ENCODE results near the gene AGMO. TPM values are rescaled to one million over a fixed set of nuclear protein-coding genes. Genes with fewer than 3 reads are reported as not detected.

Gene AGMO
- total RNA-seq, 1 experiment from 2014 or later, result 0.77 TPM

GRCh38 chr7:15279640-15280039, 282.2 kb downstream of the AGMO start:
- no peak for TF ChIP-seq ZNF396 (CRISPR knock-in tag; IDR thresholded peaks at IDR 0.05; ENCODE audit: borderline replicate concordance)
- no peak for TF ChIP-seq ZNF121 (CRISPR knock-in tag; IDR thresholded peaks at IDR 0.05)
- TF ChIP-seq TP53 (CRISPR knock-in tag; IDR thresholded peaks at IDR 0.05), result no peak
- TF ChIP-seq, protein P1, sequence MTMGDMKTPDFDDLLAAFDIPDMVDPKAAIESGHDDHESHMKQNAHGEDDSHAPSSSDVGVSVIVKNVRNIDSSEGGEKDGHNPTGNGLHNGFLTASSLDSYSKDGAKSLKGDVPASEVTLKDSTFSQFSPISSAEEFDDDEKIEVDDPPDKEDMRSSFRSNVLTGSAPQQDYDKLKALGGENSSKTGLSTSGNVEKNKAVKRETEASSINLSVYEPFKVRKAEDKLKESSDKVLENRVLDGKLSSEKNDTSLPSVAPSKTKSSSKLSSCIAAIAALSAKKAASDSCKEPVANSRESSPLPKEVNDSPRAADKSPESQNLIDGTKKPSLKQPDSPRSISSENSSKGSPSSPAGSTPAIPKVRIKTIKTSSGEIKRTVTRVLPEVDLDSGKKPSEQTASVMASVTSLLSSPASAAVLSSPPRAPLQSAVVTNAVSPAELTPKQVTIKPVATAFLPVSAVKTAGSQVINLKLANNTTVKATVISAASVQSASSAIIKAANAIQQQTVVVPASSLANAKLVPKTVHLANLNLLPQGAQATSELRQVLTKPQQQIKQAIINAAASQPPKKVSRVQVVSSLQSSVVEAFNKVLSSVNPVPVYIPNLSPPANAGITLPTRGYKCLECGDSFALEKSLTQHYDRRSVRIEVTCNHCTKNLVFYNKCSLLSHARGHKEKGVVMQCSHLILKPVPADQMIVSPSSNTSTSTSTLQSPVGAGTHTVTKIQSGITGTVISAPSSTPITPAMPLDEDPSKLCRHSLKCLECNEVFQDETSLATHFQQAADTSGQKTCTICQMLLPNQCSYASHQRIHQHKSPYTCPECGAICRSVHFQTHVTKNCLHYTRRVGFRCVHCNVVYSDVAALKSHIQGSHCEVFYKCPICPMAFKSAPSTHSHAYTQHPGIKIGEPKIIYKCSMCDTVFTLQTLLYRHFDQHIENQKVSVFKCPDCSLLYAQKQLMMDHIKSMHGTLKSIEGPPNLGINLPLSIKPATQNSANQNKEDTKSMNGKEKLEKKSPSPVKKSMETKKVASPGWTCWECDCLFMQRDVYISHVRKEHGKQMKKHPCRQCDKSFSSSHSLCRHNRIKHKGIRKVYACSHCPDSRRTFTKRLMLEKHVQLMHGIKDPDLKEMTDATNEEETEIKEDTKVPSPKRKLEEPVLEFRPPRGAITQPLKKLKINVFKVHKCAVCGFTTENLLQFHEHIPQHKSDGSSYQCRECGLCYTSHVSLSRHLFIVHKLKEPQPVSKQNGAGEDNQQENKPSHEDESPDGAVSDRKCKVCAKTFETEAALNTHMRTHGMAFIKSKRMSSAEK (CRISPR knock-in tag; IDR thresholded peaks at IDR 0.05; ENCODE audit: borderline replicate concordance), result no peak
- no peak for TF ChIP-seq ZNF423 (CRISPR knock-in tag; IDR thresholded peaks at IDR 0.05)
- no peak for TF ChIP-seq MYBL2 (CRISPR knock-in tag; IDR thresholded peaks at IDR 0.05)
- TF ChIP-seq HMGXB4 (CRISPR knock-in tag; IDR thresholded peaks at IDR 0.05), result no peak
- TF ChIP-seq, protein P2, sequence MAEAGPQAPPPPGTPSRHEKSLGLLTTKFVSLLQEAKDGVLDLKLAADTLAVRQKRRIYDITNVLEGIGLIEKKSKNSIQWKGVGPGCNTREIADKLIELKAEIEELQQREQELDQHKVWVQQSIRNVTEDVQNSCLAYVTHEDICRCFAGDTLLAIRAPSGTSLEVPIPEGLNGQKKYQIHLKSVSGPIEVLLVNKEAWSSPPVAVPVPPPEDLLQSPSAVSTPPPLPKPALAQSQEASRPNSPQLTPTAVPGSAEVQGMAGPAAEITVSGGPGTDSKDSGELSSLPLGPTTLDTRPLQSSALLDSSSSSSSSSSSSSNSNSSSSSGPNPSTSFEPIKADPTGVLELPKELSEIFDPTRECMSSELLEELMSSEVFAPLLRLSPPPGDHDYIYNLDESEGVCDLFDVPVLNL (CRISPR knock-in tag; IDR thresholded peaks at IDR 0.05; ENCODE audit: borderline replicate concordance, low read depth), result no peak
- TF ChIP-seq PRDM15 (CRISPR knock-in tag; IDR thresholded peaks at IDR 0.05), result no peak
- TF ChIP-seq NR3C1 (CRISPR knock-in tag; conservative IDR thresholded peaks at IDR 0.05; ENCODE audit: low read depth), result no peak
- no peak for TF ChIP-seq USF1 (CRISPR knock-in tag; IDR thresholded peaks at IDR 0.05)
- H3K36me3 Mint-ChIP-seq, result peaks cover 11% of the 10 kb centered on the region
- no peak overlapping the region for H3K4me3 Mint-ChIP-seq
- ATAC-seq, result no peak
- H3K9me3 Mint-ChIP-seq, result peaks cover 48% of the 10 kb centered on the region
- H3K27me3 Mint-ChIP-seq (ENCODE audit: low read depth), result no peaks in the 10 kb centered on the region; the same call in 1 of the 2 replicates
- ChIA-PET CTCF (interaction anchor here (0.5 to 1.3 kb wide), 7 partner anchors 9 to 562 kb away, joined by 3 to 6 read pairs (median 3); no protein-coding TSS in a partner anchor), POLR2A (no interaction called here)
- DNase-seq (ENCODE audit: low spot score), result no peak
- H3K4me1 Mint-ChIP-seq, result peaks cover 4% of the 10 kb centered on the region
- H3K27ac Mint-ChIP-seq, result no peak overlapping the region

DNA sequence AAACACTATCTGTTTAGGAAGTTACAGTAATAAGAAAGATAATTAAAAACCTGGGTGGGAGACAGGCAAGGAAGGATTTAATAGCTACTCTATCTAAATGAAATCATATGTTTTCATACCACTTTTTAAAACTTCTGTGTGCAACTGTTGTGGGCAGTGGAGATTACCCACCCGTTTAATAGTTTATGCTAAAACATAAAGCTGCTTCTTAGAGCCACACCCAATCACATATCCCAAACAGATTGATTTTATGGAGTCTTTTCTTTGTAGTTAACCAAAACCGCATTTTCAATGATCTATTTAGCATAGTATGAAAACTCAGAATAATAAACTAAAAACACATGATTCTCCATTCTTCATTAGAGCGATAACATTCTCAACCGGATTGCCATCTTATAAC, 304.1 kb downstream of the AGMO start:
- H3K36me3 Mint-ChIP-seq, result no peaks in the 10 kb centered on the region
- H3K27me3 Mint-ChIP-seq (ENCODE audit: low read depth), result no peaks in the 10 kb centered on the region
- H3K9me3 Mint-ChIP-seq, result peaks cover 23% of the 10 kb centered on the region

More for the DNA sequence above, 304.1 kb downstream of the AGMO start:
- H3K4me3 Mint-ChIP-seq, result no peak overlapping the region
- no peak overlapping the region for H3K27ac Mint-ChIP-seq
- ChIA-PET CTCF (no interaction called here), POLR2A (no interaction called here)
- ATAC-seq, result no peak
- DNase-seq (ENCODE audit: low spot score), result no peak
- no peaks in the 10 kb centered on the region for H3K4me1 Mint-ChIP-seq
- TF ChIP-seq NFYB (CRISPR knock-in tag; conservative IDR thresholded peaks at IDR 0.05; ENCODE audit: low read depth), result no peak
- TF ChIP-seq ZSCAN18 (CRISPR knock-in tag; IDR thresholded peaks at IDR 0.05), result no peak
